ENCODE data around the gene GTF2H2C_2.
"Not testable (repeated sequence)": the region's sequence is repeated elsewhere in the genome, so short reads cannot be mapped to it uniquely, and the experiment has no call there.

- not testable (repeated sequence) for TF ChIP-seq POLR2A (IDR thresholded peaks at IDR 0.05; ENCODE audit: low read depth); POLR2AphosphoS5 (IDR thresholded peaks at IDR 0.05)
- TF ChIP-seq, protein P1, sequence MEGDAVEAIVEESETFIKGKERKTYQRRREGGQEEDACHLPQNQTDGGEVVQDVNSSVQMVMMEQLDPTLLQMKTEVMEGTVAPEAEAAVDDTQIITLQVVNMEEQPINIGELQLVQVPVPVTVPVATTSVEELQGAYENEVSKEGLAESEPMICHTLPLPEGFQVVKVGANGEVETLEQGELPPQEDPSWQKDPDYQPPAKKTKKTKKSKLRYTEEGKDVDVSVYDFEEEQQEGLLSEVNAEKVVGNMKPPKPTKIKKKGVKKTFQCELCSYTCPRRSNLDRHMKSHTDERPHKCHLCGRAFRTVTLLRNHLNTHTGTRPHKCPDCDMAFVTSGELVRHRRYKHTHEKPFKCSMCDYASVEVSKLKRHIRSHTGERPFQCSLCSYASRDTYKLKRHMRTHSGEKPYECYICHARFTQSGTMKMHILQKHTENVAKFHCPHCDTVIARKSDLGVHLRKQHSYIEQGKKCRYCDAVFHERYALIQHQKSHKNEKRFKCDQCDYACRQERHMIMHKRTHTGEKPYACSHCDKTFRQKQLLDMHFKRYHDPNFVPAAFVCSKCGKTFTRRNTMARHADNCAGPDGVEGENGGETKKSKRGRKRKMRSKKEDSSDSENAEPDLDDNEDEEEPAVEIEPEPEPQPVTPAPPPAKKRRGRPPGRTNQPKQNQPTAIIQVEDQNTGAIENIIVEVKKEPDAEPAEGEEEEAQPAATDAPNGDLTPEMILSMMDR (IDR thresholded peaks at IDR 0.05) = not testable (repeated sequence)
Measured at GRCh38 chr5:70469926-70470509, 54.9 kb downstream of the GTF2H2C_2 start.

Measured in esophagus muscularis mucosa (tissue), 3 donors.